GM19452 (cell line): ENCODE data around the gene CEP131.
A peak's percentile ranks its signal among the peaks of the same experiment; 100 is the strongest.

ENCODE experiments used
- ATAC-seq: cut with Tn5 transposase; IDR thresholded peaks from one replicate; pipeline ENCODE4 v1.9.1; 2021; ENCODE audit not compliant: unreplicated experiment

CEP131 gene

DNA sequence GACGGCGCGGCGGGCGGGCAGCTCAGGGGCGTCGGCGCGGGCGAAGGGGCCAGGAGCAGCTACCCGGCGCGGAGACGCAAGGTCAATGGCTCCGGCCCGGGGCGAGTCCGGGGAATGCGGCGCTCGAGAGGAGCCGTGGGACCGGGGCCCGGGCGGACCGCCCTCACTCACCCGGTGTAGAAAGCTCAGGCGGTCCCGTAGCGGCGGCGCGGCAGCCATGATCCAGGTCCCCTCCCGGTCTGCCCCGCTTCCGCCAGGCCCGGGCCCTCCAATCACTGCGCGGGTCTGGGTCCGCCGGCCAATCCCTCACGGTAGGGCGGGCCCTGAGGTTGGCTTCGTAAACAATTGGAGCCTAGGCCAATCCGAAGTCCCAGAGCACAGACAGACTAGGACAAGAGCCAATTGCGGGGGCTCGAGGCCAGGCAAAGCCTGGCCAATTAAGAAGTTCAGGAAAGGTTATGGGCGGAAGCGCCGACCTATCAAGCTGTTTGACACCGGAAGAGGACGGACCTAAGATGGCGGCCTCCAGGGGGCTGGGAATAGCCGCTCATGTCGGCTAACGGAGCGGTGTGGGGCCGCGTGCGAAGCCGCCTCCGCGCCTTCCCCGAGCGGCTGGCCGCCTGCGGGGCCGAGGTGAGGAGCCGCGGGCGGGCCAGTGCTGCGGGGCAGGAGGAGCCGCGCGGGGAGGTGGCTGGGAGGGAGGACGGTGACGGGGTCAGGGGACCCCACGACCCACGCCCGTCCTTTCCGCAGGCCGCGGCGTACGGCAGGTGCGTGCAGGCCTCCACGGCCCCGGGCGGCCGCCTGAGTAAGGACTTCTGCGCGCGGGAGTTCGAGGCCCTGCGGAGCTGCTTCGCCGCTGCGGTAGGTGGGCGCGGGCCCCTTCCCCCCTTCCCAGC is 16.3 kb upstream of the CEP131 start, which contains the start of the genes NDUFAF8 and TEPSIN:
Gene NDUFAF8, plus strand, starts transcription at position 504 of the 899 bp plus-strand sequence. Its CDS starts 46 bp downstream, at position 550.
Gene TEPSIN, minus strand, starts transcription at position 241 of the 899 bp plus-strand sequence. Its CDS starts 22 bp downstream, at position 219.
- peak; percentile 85 for ATAC-seq

GRCh38 chr17:81238490-81238814 is 15.7 kb upstream of the CEP131 start:
- peak; percentile 4 for ATAC-seq

GRCh38 chr17:81237591-81238489 is 15.1 kb upstream of the CEP131 start:
- no peak for ATAC-seq

DNA sequence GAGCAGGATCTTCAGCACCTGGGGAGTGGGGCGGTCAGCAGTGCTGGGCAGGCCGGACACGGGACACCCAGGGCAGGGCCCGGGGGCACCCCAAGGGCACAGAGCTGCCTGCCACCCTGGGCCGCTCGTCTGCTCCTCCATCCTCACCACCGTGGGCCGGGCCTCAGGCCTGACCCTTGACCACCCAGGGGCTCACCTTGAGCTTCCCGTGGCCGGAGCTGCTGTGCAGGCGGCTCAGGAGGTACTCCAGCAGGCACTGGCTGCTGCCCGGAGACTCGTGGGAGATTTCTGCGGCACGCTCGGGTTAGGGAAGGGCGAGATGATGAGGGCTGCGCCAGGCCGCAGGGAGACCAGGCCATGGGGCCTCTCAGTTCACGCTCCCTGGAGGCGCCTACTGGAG is 14.0 kb upstream of the CEP131 start:
- ATAC-seq: no peak

GRCh38 chr17:81235822-81236740 is 13.3 kb upstream of the CEP131 start:
- ATAC-seq: no peak

DNA sequence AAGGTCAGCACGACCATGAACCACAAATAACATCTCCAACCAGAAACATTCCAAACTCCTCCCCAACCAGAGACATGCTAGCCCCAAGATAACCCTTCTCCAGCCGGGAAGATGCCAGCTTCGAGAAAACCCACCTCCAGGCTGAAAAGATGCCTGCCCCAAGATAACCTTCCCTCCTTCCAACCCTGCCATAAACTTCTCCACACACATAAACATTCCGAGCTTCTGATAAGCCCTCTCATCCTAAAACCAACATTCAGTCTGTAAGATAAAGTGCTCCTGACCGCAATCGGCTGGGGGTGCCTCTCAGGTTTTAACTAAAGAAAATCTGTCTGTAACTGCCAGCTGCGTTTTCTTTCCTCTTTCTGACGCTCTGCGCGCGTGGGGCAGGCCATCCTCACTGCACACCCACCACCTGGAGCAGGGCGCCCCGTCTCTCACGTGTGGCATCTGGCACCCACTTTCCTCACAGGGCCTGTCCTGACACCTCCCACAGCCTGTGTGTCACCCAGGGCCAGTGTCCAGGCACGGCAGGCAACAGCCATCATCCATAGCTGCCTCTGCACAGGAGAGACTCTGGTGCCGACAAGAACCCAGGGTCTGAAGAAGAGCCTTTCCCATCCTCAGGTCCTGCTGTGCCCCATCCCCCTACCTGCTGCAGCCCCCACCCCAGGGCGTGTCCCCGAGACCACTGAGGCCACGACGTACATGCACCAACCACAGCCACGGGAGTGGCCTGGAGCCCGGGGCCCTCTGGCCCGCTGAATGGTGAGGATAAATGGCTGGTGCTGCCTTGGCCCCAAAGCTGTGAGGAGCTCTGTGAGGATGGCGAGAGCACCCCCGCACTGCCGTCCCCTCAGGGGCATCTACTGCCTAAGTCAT is 12.4 kb upstream of the CEP131 start:
- no peak for ATAC-seq

DNA sequence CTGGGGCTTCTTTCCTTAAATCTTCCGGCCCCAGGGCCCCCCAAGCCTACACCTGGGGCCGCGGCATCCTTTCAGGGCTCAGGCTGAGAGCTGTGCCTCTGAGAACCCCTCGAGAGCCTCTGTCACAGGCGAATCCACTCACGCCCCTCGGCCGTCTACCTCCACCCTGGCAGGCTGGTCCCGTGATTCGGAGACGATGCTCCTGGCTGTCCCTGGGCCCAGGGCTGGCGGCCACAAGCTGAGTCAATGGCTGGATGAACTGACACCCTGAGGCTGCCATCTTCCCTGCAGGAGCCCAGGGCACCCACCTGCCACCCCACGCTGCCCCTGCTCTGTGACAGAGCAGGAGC is 11.7 kb upstream of the CEP131 start:
- no peak for ATAC-seq

GRCh38 chr17:81233811-81234505 is 11.2 kb upstream of the CEP131 start:
- ATAC-seq: no peak

DNA sequence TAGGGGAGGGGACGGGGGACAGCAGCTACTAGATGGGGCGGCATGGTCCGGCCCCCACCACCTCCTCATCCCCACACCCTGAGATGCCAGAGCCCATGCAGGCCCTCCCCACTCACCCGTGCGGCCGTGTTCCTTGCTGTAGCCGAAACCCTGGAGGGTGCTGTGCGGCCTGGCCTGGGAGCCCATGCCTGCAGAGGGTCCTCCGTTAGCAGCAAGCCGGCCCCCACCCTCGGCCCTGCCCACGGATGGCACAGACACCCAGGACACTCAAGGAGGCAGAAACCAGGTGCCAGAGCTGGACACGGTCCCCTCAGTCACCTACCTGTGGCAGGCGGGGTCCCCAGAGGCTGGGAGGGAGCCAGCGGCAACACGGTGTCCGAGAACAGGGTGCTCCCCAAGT is 10.6 kb upstream of the CEP131 start:
- ATAC-seq: no peak

DNA sequence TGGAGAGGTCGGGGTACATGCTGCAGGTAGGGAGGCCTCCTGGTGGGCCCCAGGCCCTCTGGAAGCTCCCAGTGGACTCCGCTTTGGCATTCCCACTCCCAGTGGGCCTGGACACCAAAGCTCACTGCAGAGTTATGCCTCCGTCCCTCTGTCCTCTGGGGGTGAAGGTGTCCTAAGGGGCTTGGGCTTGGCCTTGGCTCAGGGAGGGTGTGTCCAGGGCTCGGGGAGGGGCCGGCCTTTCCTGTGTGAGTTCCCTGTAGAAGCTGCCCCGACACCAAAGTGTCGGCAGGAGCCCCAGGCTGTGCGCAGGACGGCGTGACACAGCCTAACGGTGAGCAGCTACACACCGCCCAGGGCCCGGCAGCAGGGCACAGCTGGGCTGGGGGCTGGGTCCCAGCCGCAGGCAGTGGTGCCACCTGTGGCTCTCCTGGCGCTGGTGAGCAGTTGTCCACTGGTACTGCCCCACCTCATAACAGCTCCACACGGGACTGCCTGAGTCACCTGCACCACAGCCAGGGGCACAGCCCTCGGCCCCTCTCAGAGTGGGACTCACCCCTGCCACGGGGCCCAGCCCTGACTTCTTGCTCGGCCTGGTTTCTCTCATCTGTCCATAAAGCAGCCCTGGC is 10.0 kb upstream of the CEP131 start:
- no peak for ATAC-seq

- ATAC-seq: no peak
These were observed 9.2 kb upstream of the CEP131 start for GRCh38 chr17:81231766-81232581.

GRCh38 chr17:81231121-81231645 is 8.4 kb upstream of the CEP131 start:
- ATAC-seq: no peak

DNA sequence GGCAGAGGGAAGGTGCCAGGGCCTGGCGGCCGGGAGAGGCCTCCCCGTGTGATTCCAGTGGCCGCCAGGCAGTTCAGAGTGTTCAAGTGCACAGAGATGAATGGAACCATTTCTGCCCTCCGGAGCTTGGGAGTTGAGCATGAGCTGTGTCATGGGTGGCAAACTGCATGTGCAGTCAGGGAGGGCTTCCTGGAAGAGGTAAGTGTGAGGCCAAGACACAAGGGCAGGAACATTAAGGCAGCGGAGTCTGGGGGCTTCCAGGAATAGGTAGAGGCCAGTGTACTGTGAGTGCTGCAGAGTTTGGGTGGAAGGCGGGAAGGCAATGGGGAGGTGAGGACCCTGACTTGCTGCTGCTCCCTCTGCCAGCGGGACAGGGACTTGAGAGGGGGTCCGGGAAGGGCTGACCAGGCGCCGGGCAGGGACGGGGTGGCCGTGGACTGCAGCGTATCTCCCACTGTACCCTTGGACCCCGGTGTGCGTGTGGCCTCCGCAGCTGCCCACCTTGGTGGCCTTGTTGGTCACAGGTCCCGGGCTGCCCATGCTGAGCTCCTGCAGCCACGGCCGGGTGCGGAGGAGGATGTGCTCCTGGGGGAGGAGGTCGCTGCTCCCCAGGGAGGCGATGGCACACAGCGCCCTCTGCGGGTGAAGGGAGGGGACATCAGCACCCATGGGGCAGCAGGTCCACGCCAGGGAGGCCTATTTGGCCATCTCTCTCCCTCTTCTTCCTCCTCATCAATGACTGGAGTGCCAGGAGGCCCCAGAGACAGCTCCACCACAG is 7.5 kb upstream of the CEP131 start:
- no peak for ATAC-seq

DNA sequence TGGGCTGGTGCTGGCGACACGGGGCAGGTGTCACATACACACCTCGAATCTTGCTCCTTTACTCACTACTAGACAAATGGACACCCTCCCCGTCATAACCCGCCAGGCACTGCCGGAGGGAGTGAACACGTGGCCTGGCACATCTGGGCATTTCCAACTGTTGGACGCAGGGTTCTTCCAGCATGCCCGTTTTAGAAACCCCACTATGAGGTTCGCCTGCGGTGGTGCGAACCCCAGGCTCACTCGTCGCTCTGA is 6.8 kb upstream of the CEP131 start:
- ATAC-seq: no peak

- no peak for ATAC-seq
These were observed 6.3 kb upstream of the CEP131 start for GRCh38 chr17:81228834-81229665.

DNA sequence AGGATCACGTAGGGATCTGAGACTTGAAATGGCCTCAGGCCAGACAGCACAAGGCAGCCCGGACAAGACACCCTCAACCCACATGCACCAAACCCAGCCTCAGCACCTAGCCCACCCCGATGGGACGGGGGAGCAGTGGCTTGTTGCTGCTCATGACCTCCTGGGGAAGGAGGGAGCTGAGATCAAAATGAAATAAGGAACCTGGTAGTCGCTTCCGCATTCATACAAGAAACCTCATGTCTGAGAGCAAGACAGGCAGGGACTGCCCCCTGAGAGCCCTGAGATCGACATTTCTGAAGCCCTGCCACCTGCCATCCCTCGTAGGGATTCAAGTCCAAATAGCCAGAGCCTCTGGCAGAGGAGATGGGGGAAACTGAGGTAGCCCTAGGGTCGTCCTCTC is 5.7 kb upstream of the CEP131 start:
- no peak for ATAC-seq
